Fibroblast of skin of left biceps (primary cell): ENCODE data around the gene KCNK4.

Source experiments
- DNase-seq, 2 experiments: peaks; one replicate each; pipeline ENCODE4 v3.0.0-alpha.2; 2013; ENCODE audit warnings: low read depth in 2 of 2

Gene KCNK4

GRCh38 chr11:64253481-64253880, 37.6 kb upstream of the KCNK4 start:
- DNase-seq, result no peak

- DNase-seq, result no peak
Measured at GRCh38 chr11:64254326-64254725, 36.8 kb upstream of the KCNK4 start.

- no peak for DNase-seq
Measured at GRCh38 chr11:64255135-64256128, 35.7 kb upstream of the KCNK4 start.

GRCh38 chr11:64256300-64256699, 34.8 kb upstream of the KCNK4 start:
- DNase-seq, result no peak

- DNase-seq, result no peak
Measured at GRCh38 chr11:64258356-64258755, 32.7 kb upstream of the KCNK4 start.

GRCh38 chr11:64258946-64259532, 32.1 kb upstream of the KCNK4 start:
- no peak for DNase-seq

- no peak for DNase-seq
Measured at GRCh38 chr11:64259533-64260067, 31.5 kb upstream of the KCNK4 start.

- DNase-seq, result no peak
Measured at GRCh38 chr11:64260147-64260708, 30.9 kb upstream of the KCNK4 start.

- no peak for DNase-seq
Measured at GRCh38 chr11:64261556-64262080, 29.5 kb upstream of the KCNK4 start.

GRCh38 chr11:64262271-64263002, 28.7 kb upstream of the KCNK4 start:
- no peak for DNase-seq

- DNase-seq, result no peak
Measured at GRCh38 chr11:64263021-64263946, 27.8 kb upstream of the KCNK4 start.

- DNase-seq, result no peak
Measured at GRCh38 chr11:64263947-64264317, 27.2 kb upstream of the KCNK4 start.

- DNase-seq, result no peak
Measured at GRCh38 chr11:64264371-64264852, 26.7 kb upstream of the KCNK4 start.

GRCh38 chr11:64265176-64266160, 25.6 kb upstream of the KCNK4 start:
- DNase-seq, result no peak

GRCh38 chr11:64266339-64266738, 24.8 kb upstream of the KCNK4 start:
- DNase-seq, result no peak

GRCh38 chr11:64267207-64267945, 23.7 kb upstream of the KCNK4 start:
- no peak for DNase-seq

GRCh38 chr11:64268025-64268892, 22.8 kb upstream of the KCNK4 start:
- no peak for DNase-seq
